SKM-1 treated with dmso at 0.1 percent for 144 hours (cell line): ENCODE results near the gene EVPLL.
"Not testable (repeated sequence)": the region's sequence is repeated elsewhere in the genome, so short reads cannot be mapped to it uniquely, and the experiment has no call there.

Experiments used
- DNase-seq: peaks from one replicate; lab custom pipeline; 2025; ENCODE audit not compliant: unreplicated experiment; lab: John Stamatoyannopoulos, UW

EVPLL gene

GRCh38 chr17:18379246-18380146, 1.9 kb downstream of the EVPLL start:
- no peak for DNase-seq

DNA sequence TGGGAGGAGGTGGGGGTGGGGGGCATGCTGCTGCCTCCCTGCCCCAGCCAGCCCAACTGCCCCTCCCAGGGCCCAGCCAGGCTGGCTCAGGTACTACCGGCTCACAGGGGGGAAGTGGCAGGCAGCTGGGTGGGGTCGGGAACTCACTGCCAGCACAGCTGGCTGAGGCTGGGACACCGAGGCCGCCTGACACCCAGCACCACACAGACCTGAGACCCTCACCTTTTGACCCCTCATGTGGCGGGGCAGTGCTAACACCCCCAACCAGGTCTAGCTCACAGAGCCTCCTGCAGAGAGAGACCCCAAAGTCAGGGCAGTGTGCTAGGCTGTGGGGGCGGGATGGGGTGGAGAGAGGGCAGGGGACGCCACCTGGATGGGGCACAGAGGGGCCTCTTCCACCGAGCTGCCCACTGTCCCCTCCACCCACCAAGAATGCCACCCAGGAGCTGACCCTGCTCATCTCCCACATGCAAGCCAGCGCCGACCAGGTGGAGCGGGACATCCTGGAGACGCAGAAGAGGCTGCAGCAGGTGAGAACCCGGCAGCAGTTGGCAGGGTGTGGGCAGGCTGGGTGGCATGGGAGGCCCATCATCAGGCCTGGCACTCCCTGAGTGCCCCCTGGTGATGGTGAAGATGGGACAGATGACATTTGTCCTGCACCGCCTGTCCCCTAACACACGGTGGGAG, 3.0 kb downstream of the EVPLL start:
- no peak for DNase-seq

DNA sequence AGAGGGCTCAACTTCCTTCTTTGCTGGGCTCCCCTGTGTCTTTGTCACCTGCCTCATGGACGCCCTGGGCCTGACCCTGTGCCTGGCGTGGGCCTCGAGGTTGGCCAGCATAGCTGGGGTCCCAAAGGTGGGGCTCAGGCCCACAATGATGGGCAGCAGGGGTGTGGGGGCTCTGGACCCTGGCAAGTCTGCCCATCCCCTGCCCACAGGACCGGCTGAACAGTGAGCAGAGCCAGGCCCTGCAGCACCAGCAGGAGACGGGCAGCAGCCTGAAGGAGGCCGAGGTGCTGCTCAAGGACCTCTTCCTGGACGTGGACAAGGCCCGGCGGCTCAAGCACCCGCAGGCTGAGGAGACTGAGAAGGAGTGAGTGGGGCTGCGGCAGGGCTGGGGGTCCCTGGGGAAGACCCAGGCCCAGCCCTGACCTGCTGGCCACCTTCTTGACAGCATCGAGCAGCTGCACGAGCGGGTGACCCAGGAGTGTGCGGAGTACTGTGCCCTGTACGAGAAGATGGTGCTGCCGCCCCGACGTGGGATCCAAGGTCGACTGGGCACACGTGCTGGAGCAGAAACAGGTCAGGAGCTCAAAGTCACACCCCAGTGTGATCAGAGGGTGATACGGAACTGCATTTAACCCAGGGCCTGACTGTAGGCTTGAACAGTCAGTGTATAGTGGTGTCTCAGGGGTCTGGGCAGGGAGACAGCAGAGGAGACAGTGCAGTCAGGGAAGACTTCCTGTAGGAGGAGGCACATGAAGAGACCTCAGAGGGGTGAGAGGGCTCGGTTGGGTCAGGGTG, 3.8 kb downstream of the EVPLL start:
- DNase-seq: no peak

DNA sequence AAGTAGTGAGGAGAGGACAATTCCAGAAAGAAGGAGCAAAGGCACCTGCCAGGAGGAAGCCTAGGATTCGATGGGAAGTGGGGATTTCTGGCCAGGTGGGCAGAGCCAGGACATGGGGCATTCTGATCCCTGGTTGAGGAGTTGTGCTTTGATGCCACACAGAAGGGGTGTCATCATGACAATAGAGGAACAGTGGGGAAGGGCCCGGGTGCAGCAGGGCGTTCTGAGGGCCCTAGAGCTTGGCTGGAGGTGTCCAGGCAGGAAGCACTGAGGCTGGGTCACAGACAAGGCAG, 4.3 kb downstream of the EVPLL start:
- no peak for DNase-seq

- DNase-seq: no peak
Measured at GRCh38 chr17:18382441-18383078, 5.0 kb downstream of the EVPLL start.

- DNase-seq: not testable (repeated sequence)
Measured at GRCh38 chr17:18383079-18383481, 5.5 kb downstream of the EVPLL start.

DNA sequence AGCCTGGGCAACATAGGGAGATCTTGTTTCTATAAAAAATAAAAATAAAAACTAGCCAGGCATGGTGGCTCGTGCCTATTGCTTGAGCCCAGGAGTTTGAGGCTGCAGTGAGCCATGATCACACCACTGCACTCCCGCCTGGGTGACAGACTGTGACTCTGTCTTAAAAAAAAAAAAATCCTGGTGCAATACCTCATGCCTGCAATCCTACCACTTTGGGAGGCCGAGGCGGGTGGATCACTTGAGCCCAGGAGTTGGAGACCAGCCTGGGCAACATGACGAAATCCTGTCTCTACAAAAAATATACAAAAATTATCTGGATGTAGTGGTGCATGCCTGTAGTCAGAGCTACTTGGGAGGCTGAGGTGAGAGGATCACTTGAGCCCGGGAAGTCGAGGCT, 6.7 kb downstream of the EVPLL start:
- not testable (repeated sequence) for DNase-seq

DNA sequence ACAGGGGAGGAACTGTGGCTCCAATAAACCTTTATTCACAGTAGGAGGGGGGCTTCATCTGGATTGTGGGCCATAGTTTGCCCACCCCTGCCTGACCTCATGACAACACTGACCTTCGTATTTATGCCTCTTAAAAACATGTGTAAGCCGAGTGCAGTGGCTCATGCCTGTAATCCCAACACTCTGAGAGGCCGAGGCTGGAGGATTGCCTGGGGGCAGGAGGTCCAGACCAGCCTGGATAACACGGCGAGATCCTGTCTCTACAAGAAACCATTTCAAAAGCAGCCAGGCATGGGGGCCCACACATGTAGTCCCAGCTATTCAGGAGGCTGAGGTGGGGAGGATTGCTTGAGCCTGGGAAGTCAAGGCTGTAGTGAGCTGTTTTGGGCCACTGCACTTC, 10.0 kb downstream of the EVPLL start:
- DNase-seq: not testable (repeated sequence)

- DNase-seq: not testable (repeated sequence)
Measured at GRCh38 chr17:18388266-18388665, 10.7 kb downstream of the EVPLL start.

- DNase-seq: not testable (repeated sequence)
Measured at GRCh38 chr17:18388728-18389127, 11.2 kb downstream of the EVPLL start.

DNA sequence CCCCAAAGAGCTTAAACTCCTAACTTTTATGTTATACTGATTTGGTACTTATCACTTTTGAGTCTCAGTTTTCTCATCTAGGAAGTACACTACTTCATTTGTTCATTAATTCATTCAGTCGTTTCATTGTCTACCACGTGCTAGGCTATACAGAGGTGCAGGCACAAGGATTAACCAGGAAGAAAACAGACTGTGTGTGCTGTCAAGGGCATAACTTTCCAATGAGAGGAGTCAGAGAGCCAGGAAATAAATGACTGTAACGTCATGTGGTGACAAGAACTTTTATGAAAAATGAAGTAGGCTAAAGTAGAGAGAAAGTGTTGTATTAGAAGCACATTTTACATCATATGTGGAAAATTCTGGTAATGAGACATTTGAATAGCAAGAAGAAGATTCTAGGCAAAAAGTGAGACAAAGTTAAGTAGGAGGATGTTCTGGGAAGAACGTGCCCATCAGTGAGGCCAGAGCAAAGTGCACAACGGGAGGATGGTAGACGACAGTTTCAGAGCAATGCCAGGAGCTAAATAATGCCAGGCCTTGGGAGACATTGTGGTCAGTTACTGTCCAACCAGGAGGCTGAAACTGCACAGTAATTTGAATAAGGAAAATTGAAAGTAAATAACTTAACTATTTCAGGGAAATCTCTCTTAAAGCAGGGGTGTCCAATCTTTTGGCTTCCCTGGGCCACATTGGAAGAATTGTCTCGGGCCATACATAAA, 24.5 kb downstream of the EVPLL start:
- not testable (repeated sequence) for DNase-seq

DNA sequence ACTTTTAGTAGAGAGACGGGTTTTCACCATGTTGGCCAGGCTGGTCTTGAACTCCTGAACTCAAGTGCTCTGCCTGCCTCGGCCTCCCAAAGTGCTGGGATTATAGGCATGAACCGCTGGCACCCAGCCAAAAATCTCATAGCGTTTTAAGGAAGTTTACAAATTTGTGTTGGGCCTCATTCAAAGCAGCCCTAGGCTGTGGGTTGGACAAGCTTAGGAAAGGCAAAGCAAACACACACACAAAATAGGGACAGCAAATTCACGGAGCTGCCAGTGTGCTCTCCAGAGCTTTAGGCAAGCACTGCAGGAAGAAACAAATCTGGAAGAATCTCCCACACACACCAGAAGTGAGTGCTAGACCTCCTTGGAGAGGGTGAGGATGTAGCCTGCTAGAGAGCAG, 25.6 kb downstream of the EVPLL start:
- not testable (repeated sequence) for DNase-seq

DNA sequence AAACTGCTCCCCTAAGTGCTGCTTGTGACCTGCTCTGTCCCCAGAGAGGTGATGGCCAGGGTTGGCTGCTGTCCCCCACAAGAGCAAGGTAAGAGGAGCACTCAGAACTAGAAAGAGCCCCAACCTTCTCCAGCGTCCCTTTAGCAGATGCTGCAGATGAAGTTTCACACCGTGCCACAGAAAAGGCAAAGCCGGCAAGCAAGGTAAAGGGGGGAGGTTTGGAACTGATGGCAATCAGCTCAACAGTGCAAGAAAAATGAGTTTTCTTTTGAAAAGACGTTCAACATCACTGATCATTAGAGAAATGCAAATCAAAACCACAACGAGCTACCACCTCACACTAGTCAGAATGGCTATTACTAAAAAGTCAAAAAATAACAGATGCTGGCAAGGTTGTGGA, 26.0 kb downstream of the EVPLL start:
- DNase-seq: not testable (repeated sequence)

DNA sequence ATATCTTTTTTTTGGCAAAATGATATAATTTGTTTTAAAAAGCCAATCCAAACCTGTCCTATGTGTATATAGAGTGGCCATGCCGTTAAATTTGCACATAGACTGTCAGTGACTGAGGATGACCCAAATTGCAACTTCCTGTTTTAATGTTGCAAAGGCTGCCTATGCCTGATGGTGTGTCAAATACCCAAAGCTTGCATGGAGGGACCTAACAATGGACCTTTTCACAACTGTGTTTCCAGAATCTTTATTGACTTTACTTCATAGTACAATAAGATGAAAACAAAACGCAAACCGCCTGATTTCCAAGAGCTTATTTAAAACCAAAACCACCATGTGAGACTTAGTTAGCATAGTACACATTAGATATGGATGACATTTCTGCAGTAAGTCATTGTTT, 31.3 kb downstream of the EVPLL start:
- not testable (repeated sequence) for DNase-seq

GRCh38 chr17:18409321-18409720, 31.7 kb downstream of the EVPLL start:
- DNase-seq: not testable (repeated sequence)

- not testable (repeated sequence) for DNase-seq
Measured at GRCh38 chr17:18410736-18411135, 33.2 kb downstream of the EVPLL start.

GRCh38 chr17:18411377-18411864, 33.8 kb downstream of the EVPLL start:
- DNase-seq: not testable (repeated sequence)

DNA sequence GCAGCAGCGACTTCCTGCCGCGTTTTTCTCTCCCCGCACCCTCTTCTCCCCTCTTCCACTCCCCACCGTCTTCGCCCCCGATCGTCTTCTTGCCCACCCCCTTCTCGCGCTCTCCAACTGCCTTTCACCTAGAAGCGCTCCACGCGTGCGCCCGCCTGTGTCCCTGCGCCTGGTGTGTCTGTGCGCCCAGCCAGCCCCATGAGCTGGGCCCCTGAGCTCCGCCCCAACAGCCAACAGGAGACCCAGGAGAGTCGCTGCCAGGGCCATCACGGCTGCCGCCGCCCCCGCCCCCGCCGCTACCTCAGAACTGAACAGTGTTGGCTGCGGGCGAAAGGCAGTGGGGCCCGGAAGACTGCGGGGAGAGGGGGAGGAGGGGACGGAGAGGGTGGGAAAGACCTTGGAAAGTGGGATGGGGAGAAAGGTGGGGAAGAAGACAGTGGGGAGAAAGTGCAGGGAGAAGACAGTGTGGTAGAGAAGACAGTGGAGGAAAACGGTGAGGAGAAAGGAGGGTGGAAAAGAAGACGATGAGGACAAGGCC, 34.5 kb downstream of the EVPLL start:
- not testable (repeated sequence) for DNase-seq

- DNase-seq: not testable (repeated sequence)
Measured at GRCh38 chr17:18421521-18421920, 43.9 kb downstream of the EVPLL start.

GRCh38 chr17:18422464-18422863, 44.9 kb downstream of the EVPLL start:
- not testable (repeated sequence) for DNase-seq
